Muscle of back (tissue), 11 donors: Measurements from ENCODE around the gene TNS1. TPM values are rescaled to one million over a fixed set of nuclear protein-coding genes. Genes with fewer than 3 reads are reported as not detected.

Source experiments
- DNase-seq, 3 donors: peaks; one replicate each; pipeline versions ENCODE4 v3.0.0 to v3.0.0-alpha.2; 2013
- polyA plus RNA-seq, 10 donors: library from polyadenylated mRNA; unstranded; fragments of 120-200 nt; gene quantifications; one replicate each; pipeline ENCODE4 v1.2.1, GENCODE V29; 2013; ENCODE audit not compliant: insufficient read length in 10 of 10

TNS1 gene
- polyA plus RNA-seq, 10 donors = 106 to 124 (median 117) TPM

DNA sequence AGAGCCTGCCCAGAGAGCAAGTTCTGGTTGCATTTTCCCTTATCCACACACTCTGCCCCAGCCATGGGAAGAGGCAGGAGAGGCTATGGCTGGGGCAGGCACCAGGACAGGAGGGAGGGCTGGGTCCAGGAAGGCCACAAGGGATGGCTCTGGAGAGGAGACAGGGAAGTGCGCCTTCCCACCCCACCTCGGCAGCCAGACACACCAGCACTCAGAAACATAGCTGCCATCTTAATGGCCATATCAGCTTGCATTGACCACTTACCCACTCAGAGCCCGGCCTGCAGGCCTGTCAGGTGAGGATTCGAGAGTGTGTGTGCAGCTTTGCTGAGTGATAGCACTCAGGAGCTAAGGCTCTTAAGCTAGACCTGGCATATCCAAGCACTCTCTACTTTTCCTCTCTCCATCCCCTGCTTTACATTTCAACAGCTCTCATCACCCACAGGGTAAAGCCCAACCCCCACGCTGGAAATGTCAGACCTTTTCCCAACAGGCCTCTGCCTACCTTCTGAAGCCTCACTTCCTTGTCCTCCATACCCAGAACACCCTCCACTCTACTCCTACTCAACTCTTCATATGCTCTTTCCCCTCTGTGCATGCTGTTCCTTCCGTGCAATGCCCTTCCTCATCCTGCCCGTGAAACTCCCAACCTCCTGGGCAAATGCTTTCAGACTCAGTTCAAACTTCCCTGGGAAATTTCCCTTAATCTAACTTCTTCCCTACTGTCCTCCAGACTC, 147.9 kb downstream of the TNS1 start:
- no peak for DNase-seq

DNA sequence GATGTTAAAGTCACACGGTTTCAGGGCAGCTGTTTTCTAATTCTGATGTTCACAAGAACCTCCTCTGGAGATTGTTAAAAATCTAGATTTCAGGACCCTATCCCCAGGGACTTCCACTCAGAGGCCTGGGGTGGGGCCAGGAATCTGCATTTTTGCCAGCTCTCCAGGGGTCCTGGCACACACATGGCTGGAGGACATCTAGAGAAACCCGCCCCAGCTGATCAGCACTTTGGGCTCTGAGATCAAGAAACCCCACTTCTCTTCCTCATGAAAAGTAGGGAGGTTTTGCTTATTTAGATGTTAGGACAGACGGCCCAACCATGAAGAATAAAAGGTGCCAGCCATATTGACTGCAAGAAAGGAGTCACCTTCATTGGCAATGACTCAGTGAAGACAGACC, 148.8 kb downstream of the TNS1 start:
- DNase-seq = no peak

DNA sequence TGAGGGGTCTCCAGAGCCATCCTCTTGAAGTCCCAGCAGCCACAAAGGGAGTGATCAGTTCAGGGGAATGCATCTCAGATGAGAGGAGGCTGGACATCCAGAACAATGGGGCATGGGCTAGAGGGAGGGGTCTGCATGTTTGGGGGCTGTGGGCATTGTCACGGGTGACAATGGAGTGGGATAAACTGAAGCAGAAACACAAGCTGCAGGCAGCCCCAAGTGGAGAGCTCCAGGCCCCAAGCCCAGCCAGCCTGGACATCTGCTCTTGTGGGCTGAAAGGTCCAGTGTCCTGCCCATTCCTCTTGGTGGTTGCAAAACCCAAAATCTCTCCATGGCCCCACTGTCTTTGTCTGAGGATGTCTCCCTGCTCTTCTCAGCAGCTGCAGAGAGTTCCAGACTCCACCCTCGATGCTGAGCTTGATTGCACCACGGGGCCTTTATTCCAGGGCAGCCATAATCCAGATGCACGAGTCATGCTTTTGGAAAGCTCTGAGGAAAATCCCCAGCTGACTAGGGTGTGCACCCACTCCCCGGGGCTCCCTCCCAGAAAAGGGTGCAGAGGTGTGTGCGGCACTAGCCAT, 149.4 kb downstream of the TNS1 start:
- DNase-seq = peak in 1 of 3 donors; percentile 81

DNA sequence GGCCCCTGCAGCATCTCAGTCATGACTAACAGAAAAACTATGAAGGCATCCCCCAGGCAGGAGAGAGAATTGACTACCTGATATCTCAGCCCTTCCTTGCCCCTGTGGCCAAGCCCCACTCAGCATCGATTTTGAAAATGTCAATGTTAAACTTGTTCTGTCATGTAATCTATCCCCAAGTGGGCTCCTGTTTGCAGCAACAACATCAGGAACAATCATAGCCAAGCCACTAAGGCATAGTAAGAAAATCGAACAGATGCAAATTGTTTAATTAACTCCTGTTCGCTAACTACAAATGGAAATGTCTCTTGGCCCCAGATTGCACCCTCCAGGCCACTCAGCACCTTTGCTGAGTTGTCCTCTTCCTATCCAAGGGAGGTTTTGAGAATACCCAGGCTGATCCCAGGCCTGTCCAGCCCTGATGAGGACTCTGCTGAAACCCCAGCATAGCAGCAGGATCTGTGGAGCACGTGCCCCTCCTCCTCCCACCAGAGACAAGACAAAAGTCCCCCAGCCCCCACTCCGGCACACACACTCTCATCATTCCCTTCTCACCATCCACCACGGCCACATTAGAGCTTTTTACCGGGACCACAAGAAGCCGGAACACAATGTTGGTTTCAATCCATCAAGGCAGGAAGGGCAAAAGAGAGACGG, 150.1 kb downstream of the TNS1 start:
- no peak for DNase-seq

DNA sequence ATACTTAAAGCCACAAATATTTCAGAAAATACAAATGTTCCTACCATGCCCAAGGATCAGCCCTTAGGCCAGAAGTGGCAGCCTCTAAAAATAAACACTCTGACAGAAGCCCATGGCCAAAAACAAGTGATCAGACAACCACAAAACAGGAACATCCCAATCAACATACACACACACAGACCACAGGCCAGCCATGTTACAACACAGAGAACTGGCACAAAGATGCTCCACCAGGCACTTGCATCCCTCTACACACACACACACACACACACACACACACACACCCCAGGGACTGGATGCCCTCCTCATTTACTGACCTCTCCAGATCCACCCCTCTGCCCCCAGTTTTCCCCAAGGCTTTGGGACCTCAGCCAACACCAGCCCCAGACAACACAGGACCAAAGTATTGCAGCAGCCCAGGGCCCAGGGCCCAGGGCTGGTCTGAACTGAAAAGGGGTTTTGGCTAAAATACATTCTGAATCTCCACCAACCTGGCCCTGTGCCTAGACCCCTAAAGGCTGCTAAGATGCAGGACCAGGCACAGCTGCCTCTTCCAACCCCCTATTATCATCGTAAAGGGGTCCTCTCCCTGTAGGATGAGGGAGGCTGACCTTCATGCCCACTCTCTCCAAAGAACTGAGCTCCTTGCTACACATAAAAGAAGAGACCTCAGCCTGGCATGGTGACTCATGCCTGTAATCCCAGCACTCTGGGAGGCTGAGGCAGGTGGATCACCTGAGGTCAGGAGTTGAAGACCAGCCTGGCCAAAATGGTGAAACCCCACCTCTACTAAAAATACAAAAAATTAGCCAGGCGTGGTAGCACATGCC, 151.4 kb downstream of the TNS1 start:
- DNase-seq = peak in 1 of 3 donors; percentile 48

DNA sequence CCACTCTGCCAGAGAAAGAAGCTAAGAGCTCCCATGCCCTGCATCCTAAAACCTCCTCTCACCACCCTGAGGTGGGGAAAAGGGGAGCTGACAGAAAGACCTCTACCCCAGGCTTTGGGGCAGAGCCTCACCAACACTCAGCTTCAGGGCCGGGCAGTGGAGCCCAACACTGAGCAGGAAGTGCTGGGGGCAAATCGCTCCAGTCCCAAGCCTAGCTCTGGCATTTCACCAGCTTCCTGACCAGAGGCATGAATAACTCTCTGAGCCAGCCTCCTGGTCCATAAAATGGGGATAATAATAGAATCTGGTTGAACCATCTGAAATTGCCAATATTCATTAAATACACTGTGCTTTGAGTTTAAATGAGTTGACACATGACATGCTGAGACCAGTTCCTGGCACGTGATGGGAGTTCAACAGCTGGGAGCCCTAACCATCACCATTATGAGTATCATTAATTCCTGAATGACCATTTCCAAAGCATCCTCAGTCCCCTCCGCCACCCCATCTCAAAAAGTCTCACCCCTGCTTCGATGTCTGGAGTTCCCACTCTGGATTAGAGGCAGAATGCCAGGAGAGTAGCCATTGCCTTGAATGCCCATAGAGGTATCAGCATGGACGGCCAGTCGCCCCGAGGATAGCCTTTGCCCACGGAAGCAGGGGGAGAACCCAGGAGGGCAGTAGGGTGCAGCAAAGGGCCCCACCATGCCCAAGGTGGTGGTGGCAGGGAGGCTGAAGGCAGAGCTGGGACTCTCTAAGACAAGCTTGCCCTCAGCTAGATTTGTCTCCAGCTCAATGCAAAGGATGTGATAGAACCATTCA, 153.4 kb downstream of the TNS1 start:
- no peak for DNase-seq

DNA sequence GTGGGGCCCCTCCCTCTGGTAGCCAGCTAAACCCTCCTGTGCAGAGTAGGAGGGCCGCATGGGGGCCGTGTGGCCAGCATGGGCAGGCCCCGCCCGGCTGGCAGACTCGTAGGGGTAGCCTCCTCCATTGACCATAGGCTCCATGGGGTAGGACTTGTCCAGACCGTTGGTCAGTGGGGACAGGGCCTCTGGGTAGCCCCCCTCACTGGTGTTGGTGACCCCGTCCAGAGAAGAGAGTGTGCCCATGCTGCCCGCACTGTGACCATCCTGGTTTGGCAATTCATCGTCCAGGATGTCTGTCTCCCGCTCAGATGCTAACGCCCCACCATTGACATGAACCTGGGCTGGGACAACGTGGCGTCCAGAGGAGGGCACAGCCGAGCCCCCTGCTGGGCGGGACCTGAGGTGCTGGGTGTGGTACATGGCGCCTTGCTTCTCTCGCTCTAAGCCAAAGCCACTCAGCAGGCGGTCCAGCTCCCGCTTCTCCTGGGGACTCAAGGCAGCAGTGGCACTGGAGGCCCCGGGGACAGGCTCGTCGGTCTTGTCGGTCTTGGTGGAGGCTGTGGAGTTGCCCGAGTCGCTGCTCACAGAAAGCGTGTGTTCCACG, 154.3 kb downstream of the TNS1 start:
- DNase-seq = no peak

DNA sequence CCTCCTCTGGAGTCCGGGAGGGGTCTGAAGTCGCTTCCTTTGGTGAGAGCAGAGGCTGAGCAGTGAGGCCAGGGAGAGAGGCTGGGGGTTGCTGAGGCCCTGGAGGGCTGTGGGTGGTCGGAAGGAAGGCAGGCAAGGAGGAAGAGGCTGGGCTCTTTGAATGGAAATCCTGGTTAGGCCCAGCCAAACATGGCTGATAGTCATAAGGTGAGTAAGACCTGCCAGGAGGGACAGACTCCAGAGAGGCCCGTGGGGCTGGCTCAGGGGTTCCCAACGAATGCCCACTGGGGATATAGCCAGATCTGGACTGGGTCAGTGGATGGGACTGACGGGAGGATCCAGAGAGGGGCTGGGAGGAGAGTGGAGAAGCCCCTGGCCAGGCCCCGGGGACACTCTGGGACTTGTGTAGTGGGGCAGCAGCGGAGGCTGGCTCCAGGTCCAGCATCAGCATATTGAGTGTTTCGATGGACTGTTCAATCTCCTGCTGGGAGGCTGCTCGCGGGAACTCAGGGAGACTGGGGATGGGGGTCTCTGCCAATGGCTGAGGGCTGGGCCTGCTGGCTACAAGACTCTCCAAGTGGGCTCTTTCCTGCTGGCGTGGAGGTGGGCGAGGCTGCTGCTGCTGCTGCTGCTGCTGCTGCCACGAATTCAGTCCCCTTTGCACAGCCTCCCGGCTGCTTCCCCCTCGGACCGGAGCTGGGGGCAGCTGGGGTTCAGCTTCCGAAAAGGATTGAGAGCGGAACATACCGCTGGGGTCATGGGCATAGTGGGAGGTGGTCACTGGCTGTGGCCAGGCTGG, 155.0 kb downstream of the TNS1 start:
- DNase-seq = no peak

DNA sequence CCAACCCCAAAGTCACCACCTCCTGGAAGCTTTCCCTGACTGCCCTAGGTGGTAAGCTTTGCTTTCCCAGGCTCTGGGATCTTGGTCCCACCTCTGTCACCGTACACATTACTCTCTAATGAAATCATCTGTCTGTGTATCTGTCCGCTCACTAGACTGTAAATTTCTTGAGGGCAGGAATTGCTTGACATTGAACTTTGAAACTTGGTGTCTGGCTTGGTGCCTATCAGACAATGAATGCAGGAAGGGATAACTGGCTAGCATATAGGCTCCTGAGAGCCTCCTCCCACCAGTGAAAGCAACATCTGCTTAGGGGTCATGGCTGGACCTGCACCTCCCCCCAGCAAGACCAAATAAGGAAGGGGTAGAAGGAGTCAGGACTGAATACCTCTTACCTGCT, 155.7 kb downstream of the TNS1 start:
- DNase-seq = no peak

DNA sequence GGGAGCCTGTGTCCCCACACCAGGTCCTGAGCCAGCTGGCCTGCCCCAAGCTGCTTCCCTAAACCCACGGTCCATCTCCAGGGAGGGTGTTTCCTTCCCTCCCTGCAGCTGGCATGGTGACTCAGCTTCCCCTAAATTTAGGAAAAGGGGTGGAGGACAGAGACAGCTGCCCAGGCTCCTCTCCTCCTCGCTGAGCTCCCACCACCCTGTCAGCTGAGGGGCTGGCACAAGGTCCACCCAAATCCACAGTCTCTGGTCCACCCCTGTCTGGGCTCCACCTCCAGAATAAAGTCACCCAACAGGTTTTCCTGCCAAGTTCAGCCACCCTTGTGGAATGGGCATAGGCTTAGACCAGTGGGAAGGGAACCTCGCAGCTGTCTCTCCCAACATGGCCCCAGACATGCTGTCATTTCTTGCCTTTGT, 156.5 kb downstream of the TNS1 start:
- no peak for DNase-seq

DNA sequence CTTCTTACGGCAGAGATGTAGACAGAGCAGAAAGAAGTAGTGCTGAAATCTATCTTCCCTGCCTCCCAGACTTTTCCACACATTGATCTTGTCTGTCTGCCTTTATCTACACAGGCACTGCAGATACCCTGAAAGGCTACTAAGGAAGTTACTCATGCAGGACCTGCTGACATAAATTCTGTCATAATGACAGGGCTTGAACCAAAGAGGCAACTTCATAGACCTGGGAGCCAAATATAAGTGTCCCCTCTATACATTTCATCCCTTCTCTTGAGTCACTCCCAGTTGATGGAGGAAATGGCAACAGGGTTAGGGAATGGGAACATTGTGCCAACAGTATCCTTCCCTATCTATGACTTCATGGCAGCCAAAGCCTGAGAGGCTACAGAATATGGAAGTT, 157.5 kb downstream of the TNS1 start:
- DNase-seq = no peak

DNA sequence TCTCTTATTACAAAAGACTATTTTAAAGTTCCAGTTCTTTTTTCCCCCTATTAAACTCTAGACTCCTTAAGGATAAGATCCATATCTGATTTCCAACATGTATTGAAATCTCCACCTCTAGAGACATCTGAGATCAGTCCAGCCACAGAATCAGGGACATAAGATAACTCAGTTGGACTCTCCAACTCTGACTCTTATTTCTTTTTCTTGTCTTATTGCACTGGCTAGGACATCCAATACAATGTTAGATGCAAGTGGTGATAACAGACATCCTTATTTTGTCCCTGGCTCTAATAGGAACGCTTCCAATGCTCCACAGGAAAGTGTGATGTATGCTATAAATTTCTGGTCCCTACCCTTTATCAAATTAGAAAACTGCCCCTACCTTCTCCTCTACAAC, 158.1 kb downstream of the TNS1 start:
- DNase-seq = no peak

DNA sequence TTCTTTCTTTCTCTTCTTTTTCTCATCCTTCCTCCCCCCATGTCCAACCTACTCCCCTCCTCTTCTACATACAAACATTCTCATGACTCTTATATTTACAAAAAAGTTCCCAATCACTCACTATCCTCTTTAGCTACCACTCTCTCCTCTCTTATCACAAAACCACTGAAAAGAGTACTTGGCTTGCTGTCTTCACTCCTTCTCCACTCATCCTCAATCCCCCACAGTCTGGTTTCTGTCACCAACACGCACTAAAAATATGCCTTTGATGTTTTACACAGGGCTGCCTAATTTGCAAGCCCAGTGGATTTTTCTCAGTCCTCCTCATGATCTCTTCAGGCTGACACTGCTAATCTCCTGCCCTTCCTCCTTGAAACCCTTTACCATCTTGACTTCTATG, 159.5 kb downstream of the TNS1 start:
- DNase-seq = no peak

DNA sequence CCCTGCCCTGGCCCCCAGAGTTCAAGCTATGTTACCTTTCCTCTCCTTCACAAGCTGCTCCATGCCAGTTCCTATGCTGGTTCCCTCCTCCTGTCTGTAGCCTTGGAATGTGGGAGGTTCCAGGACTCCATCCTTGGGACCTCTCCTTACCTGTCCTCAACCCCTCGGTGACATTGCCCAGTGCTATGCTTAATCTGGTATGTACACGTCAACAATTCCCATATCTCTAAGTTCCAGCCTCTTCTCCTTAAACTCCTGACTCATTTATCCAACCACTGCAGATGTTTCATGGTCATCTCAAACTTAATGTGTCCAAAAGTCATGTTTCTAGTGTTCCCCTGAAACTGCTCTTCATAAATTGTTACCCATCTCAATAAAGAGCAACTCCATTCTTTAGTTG, 160.8 kb downstream of the TNS1 start:
- DNase-seq = no peak

DNA sequence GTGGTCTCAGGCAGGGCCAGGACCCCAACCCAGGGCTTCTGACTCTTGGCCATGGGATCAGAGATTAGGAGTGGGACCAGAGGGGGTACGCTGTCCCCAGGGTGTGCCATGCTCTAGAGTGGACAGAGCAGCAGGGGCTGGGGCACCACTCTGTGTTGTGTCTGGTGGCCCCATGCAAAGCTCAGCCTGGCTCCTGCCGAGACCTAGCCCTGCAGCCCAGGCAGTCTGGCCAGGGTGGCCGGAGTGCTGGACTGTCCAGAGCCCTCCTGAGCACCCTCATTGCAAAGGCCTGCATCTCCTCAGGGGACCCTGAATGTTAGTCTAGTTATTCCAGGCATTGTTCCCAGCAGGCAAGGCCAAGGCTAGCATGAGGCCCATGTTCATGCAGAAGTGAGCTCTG, 162.3 kb downstream of the TNS1 start:
- peak in 1 of 3 donors; percentile 42 for DNase-seq

DNA sequence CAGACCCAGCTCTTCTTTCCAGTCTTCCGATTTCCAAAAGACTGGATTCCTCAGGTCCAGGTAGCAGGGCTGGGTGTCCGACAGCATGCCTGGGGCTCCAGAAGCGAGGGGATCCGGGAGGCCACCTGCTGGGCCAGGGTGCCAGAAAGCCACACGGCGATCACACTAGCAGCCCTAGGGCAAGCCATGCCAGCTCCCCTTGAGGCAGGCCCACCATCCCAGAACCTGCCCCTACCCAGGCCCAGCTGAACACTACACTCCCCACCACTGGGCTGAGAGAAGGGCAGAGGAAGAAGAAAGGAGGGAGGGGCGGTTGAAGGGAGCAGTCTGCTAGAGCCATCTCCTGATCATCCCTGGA, 163.1 kb downstream of the TNS1 start:
- DNase-seq = no peak

DNA sequence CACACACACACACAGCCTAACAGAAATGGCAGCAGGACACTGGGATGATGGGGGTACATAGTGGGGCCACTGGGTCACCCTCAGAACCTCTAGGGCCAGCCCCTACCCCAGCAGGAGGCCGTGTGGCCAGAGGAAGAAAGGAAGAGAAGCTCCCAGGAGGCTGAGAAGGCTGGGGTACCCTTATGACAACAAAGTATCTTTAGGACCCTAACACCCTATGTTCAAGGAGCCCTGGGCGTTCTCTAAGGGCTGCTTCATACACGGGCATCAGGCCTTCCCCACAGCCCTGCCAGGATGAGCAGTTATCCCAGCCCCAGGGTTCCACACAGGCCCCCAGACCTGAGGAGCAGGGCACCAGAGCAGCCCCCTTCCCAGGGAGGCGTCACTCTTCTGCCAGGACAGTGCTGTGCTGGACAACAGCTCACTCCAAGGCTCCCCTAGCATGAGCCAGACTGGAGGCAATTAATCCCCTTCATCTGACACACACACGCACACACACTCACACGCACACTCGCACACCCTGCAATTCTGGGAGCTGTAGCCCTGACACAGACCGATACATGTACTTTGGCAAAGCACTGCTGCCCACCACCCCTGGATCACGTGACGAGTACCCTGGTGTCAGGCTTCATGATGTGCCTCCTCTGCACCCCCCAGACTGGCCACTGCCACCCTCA, 163.6 kb downstream of the TNS1 start:
- DNase-seq = peak in 1 of 3 donors; percentile 41

DNA sequence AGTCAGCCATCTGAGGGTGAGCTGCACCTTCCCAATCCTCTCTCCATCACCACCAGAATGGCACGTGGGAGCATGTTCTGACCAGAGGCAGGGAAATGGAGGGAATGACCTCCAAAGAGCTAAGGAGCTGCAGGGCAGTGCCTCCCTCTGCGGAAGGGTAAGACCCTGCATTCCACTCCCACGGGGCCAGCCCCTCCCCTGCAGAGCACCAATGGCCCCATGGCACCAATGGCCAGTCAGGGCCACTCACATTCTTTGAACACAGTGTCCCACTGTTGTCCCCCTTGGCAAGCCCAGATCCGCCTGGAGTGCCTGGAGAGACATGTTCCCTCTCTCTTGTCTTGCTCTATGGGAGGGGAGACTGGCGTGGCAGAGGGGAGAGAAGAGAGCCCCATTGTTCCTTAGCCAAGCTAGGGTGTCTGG, 164.4 kb downstream of the TNS1 start:
- DNase-seq = peak in 1 of 3 donors; percentile 46

DNA sequence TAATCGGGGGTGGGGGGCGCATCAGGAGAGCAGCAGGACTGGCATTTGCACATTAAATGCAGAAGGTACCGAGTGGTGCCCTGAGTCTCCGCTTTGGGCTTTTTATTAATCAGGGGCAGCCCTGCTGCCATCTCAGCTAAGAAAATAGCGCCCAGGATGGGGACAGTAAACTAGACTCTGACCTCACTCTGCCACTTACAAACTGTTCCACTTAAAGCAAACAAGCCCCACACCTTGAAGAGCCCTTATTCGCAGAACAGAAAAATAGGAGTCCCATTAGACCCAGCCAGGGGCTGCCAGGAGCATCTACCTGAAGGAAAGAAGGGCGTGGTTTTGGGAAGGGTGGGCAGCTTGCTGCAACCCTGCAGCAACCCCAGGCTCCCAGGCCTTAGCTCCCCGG, 165.3 kb downstream of the TNS1 start:
- no peak for DNase-seq
